Activated CD8-positive, alpha-beta T cell treated with anti-CD3 and anti-CD28 coated beads for 36 hours (primary cell): ENCODE measurements around the gene PLEKHA7. TPM values are rescaled to one million over a fixed set of nuclear protein-coding genes. Genes with fewer than 3 reads are reported as not detected.

Experiments
- ATAC-seq: fragments of 200-7000 bp; cut with Tn5 transposase; one replicate; pipeline ENCODE4 v1.10.0; 2021; ENCODE audit warnings: mild to moderate bottlenecking, moderate library complexity
- CTCF ChIA-PET: fragments of 350-600 bp; sonication (Branson Sonifier 250); formaldehyde crosslinking; loops from one replicate; lab custom pipeline; 2021; ENCODE audit warnings: antibody characterized with exemption; lab: Charles Lee
- POLR2A ChIA-PET: fragments of 350-600 bp; sonication (Branson Sonifier 250); formaldehyde crosslinking; loops from one replicate; lab custom pipeline; 2021; ENCODE audit warnings: antibody characterized with exemption; lab: Charles Lee
- DNase-seq: peaks from one replicate; pipeline ENCODE4 v3.0.0-alpha.2; 2020
- H3K27ac Mint-ChIP-seq: one replicate; pipeline ENCODE4 v1.8.0; 2021; ENCODE audit warnings: mild to moderate bottlenecking, mixed read lengths
- H3K27me3 Mint-ChIP-seq: one replicate; pipeline ENCODE4 v1.8.0; 2021; ENCODE audit warnings: mixed read lengths
- H3K36me3 Mint-ChIP-seq: one replicate; pipeline ENCODE4 v1.8.0; 2021; ENCODE audit warnings: low read depth, mixed read lengths
- H3K4me1 Mint-ChIP-seq: one replicate; pipeline ENCODE4 v1.8.0; 2021; ENCODE audit warnings: low read depth, mixed read lengths
- H3K4me3 Mint-ChIP-seq: one replicate; pipeline ENCODE4 v1.8.0; 2021; ENCODE audit warnings: mild to moderate bottlenecking, moderate library complexity, mixed read lengths
- H3K9me3 Mint-ChIP-seq: one replicate; pipeline ENCODE4 v1.8.0; 2021; ENCODE audit warnings: mixed read lengths
- CTCF ChIP-seq: fragments of 200-600 bp; IDR thresholded peaks from one replicate; pipeline ENCODE4 v1.8.0; 2022; ENCODE audit warnings: antibody characterized with exemption, mild to moderate bottlenecking
- intact Hi-C: fragments of 100-400 bp; cut with micrococcal nuclease; formaldehyde crosslinking; loops from one replicate; pipeline ENCODE4 v1.10.0; 2022
- total RNA-seq, 2 experiments: library from RNA; stranded (reverse); gene quantifications; one replicate each; pipeline ENCODE4 v1.2.3, GENCODE V29; 2021

The PLEKHA7 gene
- total RNA-seq, 2 experiments from 2014 or later: 6.0 to 6.6 TPM

- ChIA-PET CTCF (interaction anchor here (6.8 kb wide), 1 partner anchor 13 kb away, joined by 45 read pairs; no protein-coding TSS in a partner anchor), POLR2A (interaction anchor here (0.8 kb wide), 1 partner anchor 9 kb away, joined by 4 read pairs; no protein-coding TSS in a partner anchor)
- DNase-seq: no peak
- Mint-ChIP-seq H3K4me1 (peaks cover 6% of the 10 kb centered on the region), H3K4me3 (no peak overlapping the region), H3K36me3 (no peaks in the 10 kb centered on the region), H3K27ac (no peak overlapping the region), H3K27me3 (no peaks in the 10 kb centered on the region), H3K9me3 (no peaks in the 10 kb centered on the region)
- ATAC-seq: no peak
- intact Hi-C loops: no loop called here
- no peak for TF ChIP-seq CTCF
Measured at GRCh38 chr11:16833026-16833425, 181.2 kb downstream of the PLEKHA7 start.

GRCh38 chr11:16832193-16832539 lies 182.0 kb downstream of the PLEKHA7 start:
- no peaks in the 10 kb centered on the region for H3K27me3 Mint-ChIP-seq
- POLR2A ChIA-PET: no interaction called here
- ATAC-seq: no peak
- intact Hi-C loops: no loop called here
- no peak overlapping the region for H3K4me3 Mint-ChIP-seq
- no peak for DNase-seq
- H3K9me3 Mint-ChIP-seq: no peaks in the 10 kb centered on the region
- H3K27ac Mint-ChIP-seq: no peak overlapping the region
- peaks cover 6% of the 10 kb centered on the region for H3K4me1 Mint-ChIP-seq
- CTCF ChIA-PET: interaction anchor here (0.8 to 6.8 kb wide), 2 partner anchors 12 to 50 kb away, joined by 3 to 45 read pairs; no protein-coding TSS in a partner anchor
- no peaks in the 10 kb centered on the region for H3K36me3 Mint-ChIP-seq
- TF ChIP-seq CTCF: no peak

- no peak overlapping the region for H3K4me3 Mint-ChIP-seq
- no peaks in the 10 kb centered on the region for H3K36me3 Mint-ChIP-seq
- H3K4me1 Mint-ChIP-seq: peaks cover 9% of the 10 kb centered on the region
- H3K9me3 Mint-ChIP-seq: no peaks in the 10 kb centered on the region
- ChIA-PET CTCF (interaction anchor here (0.8 to 6.8 kb wide), 3 partner anchors 11 to 50 kb away, joined by 3 to 45 read pairs (median 4); no protein-coding TSS in a partner anchor), POLR2A (no interaction called here)
- DNase-seq: no peak
- no peak for TF ChIP-seq CTCF
- H3K27ac Mint-ChIP-seq: no peak overlapping the region
- intact Hi-C loops: no loop called here
- ATAC-seq: no peak
- H3K27me3 Mint-ChIP-seq: no peaks in the 10 kb centered on the region
Measured at GRCh38 chr11:16831316-16832192, 182.7 kb downstream of the PLEKHA7 start.

- ATAC-seq (peak; percentile 58), DNase-seq (no peak)
- no peaks in the 10 kb centered on the region for H3K36me3 Mint-ChIP-seq
- intact Hi-C loops: no loop called here
- H3K27me3 Mint-ChIP-seq: no peaks in the 10 kb centered on the region
- no peak for TF ChIP-seq CTCF
- no peaks in the 10 kb centered on the region for H3K9me3 Mint-ChIP-seq
- H3K4me3 Mint-ChIP-seq: no peak overlapping the region
- ChIA-PET POLR2A (interaction anchor here (0.6 kb wide), 1 partner anchor 30 kb away, joined by 3 read pairs; no protein-coding TSS in a partner anchor), CTCF (no interaction called here)
- peaks cover 3% of the 10 kb centered on the region for H3K4me1 Mint-ChIP-seq
- no peak overlapping the region for H3K27ac Mint-ChIP-seq
Measured at GRCh38 chr11:16827139-16827538, 187.1 kb downstream of the PLEKHA7 start.

GRCh38 chr11:16825968-16826367 lies 188.2 kb downstream of the PLEKHA7 start:
- DNase-seq (no peak), ATAC-seq (no peak)
- intact Hi-C loops: no loop called here
- ChIA-PET CTCF (no interaction called here), POLR2A (no interaction called here)
- Mint-ChIP-seq H3K27me3 (peaks cover 2% of the 10 kb centered on the region), H3K4me1 (peaks cover 3% of the 10 kb centered on the region), H3K36me3 (no peaks in the 10 kb centered on the region), H3K9me3 (no peaks in the 10 kb centered on the region), H3K4me3 (no peak overlapping the region), H3K27ac (no peak overlapping the region)
- TF ChIP-seq CTCF: no peak
